UCSD-AML1 (cell line): ENCODE results near the gene OR2AT4.
"Not testable (repeated sequence)": the region's sequence is repeated elsewhere in the genome, so short reads cannot be mapped to it uniquely, and the experiment has no call there.

ENCODE experiments used
- DNase-seq: peaks from one replicate; lab custom pipeline; 2025; ENCODE audit not compliant: unreplicated experiment; lab: John Stamatoyannopoulos, UW

OR2AT4 gene

DNA sequence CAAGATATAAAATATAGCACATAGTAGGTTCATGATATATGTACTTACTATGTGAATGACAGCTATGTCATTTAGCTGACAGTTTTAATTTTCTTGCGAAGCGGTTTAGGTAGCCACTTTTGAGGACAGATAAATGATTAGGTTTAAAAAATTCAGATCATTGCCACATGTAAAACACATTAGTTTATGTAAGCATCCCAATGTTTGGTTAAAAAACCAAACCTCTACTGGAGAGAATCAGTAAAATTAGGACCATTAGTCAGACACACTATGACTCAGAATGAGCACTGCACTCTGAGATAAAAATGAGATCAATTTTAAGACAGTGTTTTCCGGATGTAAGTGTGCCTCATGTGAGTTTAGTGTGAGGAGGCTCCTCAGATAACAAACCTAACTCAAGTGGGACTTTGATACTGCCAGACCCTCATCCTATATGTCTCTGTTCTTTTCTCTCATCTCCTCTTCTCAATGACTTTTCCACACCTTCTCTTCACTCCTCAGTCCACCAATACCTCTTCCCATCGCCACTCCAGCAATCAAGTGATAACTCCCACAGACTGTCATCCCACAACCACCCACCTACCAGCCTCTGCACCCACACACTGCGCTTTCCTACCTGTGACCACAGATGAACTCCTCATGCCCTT lies 6.8 kb upstream of the OR2AT4 start:
- no peak for DNase-seq

DNA sequence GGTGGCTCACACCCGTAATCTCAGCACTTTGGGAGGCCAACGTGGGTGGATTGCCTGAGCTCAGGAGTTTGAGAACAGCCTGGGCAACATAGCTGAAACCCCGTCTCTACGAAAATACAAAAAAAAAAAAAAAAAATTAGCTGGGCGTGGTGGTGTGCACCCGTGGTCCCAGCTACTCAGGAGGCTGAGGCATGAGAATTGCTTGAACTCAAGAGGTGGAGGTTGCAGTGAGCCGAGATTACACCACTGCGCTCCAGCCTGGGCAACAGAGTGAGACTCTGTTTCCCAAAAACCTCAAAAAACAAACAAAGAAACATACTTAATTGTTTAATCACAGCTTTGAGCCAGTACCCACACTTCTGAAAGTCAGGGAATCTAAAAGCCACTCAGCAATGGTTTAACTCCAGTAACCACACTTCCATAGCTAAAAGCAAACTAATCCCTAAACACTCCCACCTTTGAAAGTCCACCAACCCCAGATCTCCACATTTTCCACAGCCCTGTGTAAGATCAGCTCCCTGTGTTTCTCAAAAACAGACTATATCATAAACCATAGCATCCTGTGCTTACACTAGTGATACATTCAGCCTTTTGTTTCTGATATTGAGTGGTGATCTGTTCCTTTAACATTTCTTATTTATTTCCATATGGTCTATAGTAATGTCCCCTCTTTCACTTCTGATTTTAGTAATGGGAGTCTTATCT lies 4.9 kb upstream of the OR2AT4 start:
- no peak for DNase-seq

DNA sequence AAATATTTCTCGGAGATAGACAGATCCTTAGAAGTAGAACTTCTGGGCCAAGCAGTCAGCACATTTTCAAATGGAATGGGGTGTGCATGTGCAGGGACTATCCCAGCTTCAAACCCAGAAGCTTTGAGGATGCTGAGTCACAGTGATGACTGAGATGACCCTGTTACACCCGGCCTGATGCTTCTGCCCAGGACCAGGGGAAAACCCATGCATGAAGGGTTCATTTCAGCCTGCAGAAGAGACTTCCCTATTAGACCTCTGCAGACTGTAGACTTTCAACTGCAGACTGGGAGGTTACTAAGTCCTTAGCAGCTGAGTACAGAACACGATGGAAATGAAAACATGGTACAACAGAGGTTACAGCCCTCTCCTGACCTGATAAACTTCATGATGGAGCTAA lies 3.6 kb upstream of the OR2AT4 start:
- no peak for DNase-seq

DNA sequence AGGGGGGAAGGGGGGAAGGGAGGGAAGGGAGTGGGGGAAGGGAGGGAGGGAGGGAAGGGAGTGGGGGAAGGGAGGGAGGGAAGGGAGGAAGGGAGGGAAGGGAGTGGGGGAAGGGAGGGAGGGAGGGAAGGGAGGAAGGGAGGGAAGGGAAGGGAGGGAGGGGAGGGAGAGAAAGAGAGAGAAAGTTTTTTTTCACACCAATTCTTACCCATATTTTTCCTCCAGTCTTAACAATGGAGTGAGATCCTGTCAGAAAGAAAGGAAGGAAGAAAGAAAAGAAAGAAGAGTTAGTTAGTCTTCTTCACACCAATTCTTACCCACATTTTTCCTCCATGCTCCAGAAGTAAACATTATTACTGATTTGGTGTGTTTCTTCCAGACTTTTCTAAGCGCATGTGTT lies 3.0 kb upstream of the OR2AT4 start:
- no peak for DNase-seq

DNA sequence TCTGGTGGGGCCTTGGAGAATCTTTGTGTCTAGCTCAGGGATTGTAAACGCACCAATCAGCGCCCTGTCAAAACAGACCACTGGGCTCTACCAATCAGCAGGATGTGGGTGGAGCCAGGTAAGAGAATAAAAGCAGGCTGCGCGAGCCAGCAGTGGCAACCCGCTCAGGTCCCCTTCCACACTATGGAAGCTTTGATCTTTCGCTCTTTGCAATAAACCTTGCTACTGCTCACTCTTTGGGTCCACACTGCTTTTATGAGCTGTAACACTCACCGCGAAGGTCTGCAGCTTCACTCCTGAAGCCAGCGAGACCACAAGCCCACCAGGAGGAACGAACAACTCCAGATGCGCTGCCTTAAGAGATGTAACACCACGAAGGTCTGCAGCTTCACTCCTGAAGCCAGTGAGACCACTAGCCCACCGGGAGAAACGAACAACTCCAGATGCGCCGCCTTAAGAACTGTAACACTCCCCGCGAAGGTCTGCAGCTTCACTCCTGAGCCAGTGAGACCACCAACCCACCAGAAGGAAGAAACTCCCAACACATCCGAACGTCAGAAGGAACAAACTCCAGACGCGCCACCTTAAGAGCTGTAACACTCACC lies 2.3 kb upstream of the OR2AT4 start:
- not testable (repeated sequence) for DNase-seq

DNA sequence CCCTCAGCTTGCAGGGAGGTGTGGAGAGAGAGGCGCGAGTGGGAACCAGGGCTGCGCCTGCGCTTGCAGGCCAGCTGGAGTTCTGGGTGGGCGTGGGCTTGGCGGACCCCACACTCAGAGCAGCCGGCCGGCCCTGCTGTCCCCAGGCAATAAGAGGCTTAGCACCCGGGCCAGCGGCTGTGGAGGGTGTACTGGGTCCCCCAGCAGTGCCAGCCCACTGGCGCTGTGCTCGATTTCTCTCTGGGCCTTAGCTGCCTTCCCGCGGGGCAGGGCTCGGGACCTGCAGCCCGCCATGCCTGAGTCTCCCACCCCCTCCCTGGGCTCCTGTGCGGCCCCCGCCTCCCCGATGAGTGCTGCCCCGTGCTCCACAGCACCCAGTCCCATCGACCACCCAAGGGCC lies 1.5 kb upstream of the OR2AT4 start:
- not testable (repeated sequence) for DNase-seq

DNA sequence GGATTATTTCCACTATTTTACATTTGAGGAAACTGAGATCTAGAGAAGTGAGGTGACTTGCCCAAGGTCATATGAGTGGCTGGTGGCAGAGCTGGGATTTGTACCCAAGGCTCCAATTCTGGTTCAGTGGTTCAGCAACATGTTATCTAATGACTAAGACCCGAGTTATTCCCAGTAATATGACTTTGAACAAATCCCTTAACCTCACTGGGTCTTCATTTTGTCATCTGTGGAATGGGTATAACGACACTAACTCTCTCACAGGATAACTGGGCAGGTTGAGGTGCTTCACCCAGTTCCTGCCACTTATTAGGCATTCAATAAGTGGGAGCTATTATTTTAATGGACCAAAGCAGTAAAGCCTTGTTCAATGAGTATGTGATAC lies 489 bp upstream of the OR2AT4 start:
- no peak for DNase-seq

DNA sequence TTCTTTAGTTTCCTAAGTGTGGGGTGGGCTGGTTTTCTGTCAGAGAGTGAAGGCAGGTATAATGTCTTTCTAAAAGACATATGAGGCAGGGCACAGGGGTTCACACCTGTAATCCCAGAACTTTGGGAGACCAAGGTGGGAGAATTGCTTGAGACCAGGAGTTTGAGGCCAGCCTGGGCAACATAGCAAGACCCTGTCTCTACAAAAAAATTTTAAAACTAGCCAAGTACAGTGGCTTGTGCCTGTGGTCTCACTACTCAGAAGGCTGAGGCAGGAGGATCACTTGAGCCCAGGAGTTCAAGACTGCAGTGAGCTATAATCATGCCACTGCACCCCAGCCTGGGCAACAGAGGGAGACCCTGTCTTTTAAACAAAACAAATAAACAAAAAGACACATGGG lies 2.3 kb downstream of the OR2AT4 start:
- not testable (repeated sequence) for DNase-seq

DNA sequence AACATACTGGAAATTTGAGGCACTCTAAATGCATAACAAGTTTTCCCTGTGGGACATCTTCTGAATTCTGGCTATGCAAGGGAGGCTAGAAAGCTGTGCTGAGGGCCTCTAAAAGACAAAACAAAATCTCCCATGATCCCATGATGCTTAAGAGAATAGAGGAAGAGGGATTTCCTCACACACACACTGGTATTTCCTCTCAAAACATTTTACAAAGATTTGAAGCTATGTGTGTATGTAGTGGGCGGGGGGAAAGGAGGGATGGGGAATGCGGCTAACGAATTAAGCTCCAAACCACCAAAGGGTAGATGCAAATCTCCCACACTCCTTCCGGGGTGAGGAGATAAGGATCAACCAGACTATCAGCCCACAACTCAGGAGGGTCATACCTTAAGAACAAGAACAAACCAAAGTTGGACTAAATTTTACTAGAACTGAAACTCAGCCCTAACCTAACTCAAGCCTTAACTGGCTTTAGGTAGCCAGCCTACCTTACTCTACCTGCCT lies 6.0 kb downstream of the OR2AT4 start:
- no peak for DNase-seq

DNA sequence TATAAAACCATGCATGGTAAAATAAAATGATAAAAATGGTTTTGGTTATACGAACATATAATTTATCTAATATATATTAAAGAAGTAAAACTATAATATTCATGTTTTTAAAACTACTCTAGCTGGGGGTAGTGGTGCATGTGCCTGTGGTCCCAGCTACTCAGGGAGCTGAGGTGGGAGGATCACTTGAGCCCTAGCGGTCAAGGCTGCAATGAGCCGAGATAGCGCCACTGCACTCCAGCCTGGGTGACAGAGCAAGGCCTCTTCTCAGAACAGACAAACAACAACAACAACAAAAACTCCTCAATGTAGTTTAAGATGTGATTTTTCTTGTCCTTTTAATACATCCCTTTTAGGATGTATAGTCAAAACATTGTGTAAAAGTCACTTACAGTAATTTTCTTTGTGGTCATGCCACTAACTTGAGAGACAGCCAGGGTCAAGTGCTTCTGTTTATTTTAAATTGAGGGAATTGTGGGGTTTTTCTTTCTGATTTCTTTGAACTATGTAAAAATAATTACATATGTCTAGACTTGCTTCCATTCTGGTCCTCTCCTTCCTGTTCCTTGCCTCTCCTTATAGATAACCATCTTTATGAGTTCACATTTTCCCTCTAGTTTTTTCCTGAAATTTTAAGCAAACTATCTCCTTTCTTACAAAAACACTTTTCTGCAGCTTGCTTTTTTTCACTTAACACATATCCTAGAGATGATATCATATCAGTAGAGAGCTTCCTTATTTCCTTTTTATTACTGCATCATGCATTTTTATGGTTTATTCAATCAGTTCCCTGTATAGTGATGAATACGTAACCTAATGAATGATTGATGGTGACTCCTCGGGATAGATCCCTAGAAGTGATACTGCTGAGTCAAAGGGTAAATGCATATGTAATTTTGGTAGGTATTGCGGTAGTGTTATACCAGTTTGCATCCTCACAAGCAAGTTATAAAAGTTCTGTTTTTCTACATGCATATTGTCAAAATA lies 9.1 kb downstream of the OR2AT4 start:
- DNase-seq = no peak

DNA sequence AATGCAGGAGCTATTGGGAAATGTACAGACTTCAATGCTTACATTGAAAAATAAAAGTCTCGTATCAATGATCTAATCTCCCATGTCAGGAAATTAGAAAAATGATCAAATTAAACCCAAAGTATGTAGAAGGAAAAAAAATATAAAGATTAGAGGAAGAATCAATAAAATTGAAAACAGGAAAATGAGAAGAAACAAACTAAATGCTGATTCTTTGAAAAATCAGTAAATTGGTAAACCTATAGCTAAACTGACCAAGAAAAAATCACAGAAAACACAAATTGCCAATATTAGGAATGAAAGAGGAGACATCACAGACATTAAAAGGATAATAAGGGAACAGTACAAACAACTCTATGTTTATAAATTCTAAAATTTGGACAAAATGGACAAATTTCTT lies 11.8 kb downstream of the OR2AT4 start:
- DNase-seq = no peak

DNA sequence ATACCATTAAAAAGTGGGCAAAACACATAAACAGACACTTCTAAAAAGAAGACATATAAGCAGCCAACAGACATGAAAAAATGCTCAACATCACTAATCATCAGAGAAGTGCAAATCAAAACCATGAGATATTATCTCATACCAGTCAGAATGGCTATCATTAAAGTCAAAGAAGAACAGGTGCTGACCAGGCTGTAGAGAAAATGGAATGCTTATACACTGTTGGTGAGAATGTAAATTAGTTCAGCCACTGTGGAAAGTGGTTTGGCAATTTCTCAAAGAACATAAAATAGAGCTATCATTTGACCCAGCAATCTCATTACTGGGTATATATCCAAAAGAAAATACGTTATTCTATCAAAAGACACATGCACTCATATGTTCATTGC lies 13.5 kb downstream of the OR2AT4 start:
- DNase-seq = no peak

DNA sequence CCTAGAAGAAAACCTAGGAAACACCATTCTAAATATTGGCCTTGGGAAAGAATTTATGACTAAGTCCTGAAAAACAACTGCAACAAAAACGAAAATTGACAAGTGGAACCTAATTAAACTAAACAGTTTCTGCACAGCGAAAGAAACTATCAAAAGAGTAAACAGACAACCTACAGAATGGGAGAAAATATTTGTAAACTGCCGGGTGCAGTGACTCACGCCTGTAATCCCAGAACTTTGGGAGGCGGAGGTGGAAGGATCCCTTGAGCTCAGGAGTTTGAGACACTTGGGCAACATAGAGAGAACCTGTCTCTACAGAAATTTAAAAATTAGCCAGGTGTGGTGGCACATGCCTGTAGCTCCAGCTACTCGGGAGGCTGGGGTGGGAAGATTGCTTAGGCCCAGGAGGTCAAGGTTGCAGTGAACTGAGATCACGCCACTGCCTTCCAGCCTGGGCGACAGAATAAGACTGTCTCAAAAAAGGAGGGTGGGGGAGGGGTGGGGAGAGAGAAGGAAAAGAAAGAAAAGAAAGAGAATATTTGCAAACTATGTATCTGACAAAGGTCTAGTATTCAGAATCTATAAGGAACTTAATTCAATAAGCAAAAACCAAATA lies 14.0 kb downstream of the OR2AT4 start:
- no peak for DNase-seq

DNA sequence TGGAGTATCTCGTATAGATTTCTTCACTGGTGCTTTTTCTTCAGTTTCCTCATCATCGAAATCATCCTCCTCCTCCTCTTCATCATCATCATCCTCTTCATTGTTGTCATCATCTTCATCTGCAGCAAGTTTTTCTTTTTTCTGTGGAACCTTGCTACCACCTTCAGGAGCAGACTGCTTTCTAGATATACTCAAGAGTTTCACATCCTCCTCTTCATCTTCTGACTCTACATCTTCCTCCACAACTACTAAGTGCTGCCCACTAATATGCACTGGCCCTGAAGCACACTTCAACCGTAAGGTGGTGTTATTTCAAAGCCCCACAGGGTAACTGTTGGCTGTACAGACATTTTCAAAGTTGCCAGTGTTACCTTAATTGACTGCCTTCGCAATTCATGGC lies 17.1 kb downstream of the OR2AT4 start:
- DNase-seq = no peak

DNA sequence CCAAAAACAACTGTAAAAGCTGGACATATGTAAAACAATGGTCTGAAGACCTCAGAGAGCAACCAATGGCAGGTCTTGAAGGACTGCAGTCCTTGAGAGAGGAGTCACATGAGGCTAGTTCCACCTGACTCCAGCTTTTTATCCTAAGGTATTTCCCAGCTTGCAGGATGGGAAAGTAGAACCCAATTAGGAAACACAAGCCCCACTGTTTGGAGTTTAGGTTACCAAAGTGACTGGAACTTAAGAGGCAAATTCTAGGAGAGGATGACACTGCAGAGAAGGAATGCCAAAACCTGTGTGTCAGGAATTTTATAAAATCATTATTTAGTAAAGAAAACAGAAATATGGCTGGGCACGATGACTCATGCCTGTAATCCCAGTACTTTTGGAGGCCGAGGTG lies 18.4 kb downstream of the OR2AT4 start:
- no peak for DNase-seq

DNA sequence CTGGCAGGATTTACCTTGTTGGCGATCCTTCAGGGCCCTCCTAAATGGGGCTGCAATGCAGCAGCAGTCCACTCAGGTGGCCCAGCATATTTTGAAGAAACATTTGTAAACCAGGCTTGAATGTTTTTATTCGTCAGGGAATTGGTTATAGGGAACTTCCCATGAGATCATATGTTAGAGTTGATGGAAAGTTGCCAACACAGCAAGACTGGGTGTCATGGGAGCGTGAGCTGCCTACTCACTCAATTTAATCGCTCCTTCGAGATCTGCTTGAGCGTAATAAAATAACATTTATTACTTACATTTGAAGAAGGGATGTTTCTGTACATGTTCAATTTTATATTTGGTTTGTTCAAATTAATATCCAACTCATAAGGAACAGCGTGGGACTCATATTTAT lies 19.4 kb downstream of the OR2AT4 start:
- no peak for DNase-seq

DNA sequence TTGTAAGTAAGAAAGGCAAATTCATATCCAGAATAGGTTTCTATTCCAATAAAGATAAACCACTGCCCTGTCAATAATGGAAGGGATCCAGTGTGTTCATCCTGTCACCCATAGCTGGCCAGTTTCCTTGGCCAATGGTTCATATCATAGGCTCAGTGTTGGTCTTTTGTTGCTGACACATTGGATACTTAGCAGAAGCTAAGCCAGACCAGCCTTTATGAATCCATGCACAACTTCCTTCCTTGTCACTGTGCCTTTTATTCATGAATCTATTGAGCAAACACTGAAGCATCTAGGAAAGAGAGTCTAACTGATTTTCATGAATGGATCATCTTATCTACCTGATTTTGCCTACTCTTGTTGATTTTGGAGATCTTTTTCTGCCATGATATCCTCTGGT lies 20.0 kb downstream of the OR2AT4 start:
- no peak for DNase-seq

DNA sequence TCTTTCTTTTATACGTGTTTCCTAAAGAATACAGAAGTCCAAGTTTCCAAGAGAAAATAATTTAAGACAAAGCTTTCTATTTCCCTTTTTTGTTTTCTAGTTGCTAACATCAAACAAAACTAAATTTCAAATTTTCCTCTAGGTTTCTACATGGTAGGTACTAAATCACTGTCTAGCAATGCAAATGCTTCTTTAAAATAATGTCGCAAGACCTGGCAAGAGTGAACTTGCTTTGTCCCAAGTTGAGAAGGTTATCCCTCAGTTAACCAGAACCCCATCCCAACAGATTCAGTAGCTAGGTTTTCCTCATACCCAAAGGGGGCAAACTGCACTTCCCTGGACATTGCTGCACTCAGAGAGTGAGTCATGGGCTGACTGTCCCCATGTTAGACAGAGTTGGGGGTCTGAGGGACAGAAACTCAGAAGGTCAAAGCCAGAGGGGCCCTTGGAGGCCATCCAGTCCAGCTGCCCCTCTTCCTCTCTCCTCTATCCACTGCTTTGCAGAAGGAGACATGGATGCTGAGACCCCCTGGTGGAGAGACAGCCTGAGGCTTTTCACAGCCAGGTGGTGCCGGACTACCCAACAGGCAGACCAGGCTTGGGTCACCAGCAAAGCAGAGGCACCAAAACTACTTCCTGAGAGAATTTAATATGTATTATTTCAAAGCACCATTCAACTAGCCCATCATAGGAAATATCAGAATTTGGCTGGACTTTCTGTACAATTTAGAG lies 23.1 kb downstream of the OR2AT4 start:
- no peak for DNase-seq

DNA sequence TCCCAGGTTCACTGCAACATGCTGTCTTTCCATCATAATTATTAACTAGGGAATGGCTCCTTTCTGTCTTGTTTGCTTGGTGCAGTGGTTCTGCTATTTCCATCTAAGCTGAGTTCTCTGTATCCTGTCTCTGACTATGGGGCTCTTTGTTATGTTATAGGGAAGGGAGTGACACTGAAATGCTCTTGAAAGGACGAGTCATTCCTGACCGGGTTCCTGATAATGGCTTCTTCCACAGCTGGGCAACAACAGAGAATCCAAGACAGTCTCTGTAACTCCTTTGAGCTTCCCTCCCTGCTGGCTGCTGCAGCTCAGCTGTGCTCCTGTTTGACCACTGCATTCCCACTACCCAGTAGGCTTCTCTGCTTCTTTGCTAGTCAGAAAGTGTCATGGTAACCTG lies 24.1 kb downstream of the OR2AT4 start:
- no peak for DNase-seq

DNA sequence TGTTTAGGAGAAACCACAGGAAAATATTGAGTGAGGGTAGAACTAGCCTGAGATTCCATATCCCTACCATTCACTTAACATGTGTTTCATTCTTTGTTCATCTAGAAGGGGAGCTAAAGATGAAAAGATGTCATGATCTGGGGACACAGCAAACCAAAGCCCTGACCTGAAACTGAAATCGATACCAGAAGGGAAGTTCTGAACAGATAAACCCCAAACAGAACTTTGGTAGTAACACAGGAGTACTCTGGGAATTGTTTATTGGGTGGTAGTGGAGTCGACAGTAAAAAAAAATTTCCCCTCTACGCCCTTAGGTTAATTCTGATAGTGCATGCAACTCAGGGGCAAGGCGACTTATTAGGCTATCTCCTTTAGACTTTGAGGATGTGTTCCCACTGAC lies 27.2 kb downstream of the OR2AT4 start:
- no peak for DNase-seq
